Cardiac muscle cell (in vitro differentiated cells and primary cell): ENCODE measurements around the gene SEMA3B. TPM values are rescaled to one million over a fixed set of nuclear protein-coding genes. Genes with fewer than 3 reads are reported as not detected.

Source experiments
- DNase-seq, 2 donors: peaks; one replicate each; pipeline versions ENCODE4 v3.0.0 to v3.0.0-alpha.2; 2010 to 2017; ENCODE audit warnings: low read depth in 1 of 2, low spot score in 1 of 2
- H3K27ac ChIP-seq: fragments of 200-600 bp; sonication (generic); 2 replicates; pipeline ENCODE4 v1.5.1; 2016
- H3K27me3 ChIP-seq: fragments of 200-600 bp; sonication (generic); 2 replicates; pipeline ENCODE4 v1.6.0; 2016; ENCODE audit warnings: control low read depth
- H3K36me3 ChIP-seq: fragments of 200-600 bp; sonication (generic); 2 replicates; pipeline ENCODE4 v1.5.1; 2016; ENCODE audit warnings: control low read depth
- H3K4me1 ChIP-seq: fragments of 200-600 bp; sonication (generic); 2 replicates; pipeline ENCODE4 v1.8.1; 2017; ENCODE audit warnings: low read depth, mild to moderate bottlenecking, mixed run types
- H3K4me3 ChIP-seq: fragments of 200-600 bp; sonication (generic); 2 replicates; pipeline ENCODE4 v1.5.1; 2016; ENCODE audit warnings: mild to moderate bottlenecking
- H3K9me3 ChIP-seq: fragments of 200-600 bp; sonication (generic); 2 replicates; pipeline ENCODE4 v1.5.1; 2017; ENCODE audit warnings: low read depth, mild to moderate bottlenecking, control low read depth
- polyA plus RNA-seq: library from polyadenylated mRNA; unstranded; fragments of >200 nt; fragmentation: Nextera tagmentation; extraction: Ambion mirVana; gene quantifications from 2 replicates; pipeline ENCODE4 v1.2.1, GENCODE V29; 2016
- total RNA-seq: library from RNA; depleted of rRNA; stranded (reverse); fragments of >200 nt; gene quantifications from 2 replicates; pipeline ENCODE4 v1.2.3, GENCODE V29; 2016
- TF ChIP-seq, protein P1 (sequence below): IDR thresholded peaks from 2 replicates; pipeline ENCODE4 v1.5.1; 2012; ENCODE audit warnings: low read depth, mild to moderate bottlenecking, low read length

The SEMA3B gene
- total and polyA plus RNA-seq, 2 experiments from 2014 or later = 23.1 to 25.9 TPM

DNA sequence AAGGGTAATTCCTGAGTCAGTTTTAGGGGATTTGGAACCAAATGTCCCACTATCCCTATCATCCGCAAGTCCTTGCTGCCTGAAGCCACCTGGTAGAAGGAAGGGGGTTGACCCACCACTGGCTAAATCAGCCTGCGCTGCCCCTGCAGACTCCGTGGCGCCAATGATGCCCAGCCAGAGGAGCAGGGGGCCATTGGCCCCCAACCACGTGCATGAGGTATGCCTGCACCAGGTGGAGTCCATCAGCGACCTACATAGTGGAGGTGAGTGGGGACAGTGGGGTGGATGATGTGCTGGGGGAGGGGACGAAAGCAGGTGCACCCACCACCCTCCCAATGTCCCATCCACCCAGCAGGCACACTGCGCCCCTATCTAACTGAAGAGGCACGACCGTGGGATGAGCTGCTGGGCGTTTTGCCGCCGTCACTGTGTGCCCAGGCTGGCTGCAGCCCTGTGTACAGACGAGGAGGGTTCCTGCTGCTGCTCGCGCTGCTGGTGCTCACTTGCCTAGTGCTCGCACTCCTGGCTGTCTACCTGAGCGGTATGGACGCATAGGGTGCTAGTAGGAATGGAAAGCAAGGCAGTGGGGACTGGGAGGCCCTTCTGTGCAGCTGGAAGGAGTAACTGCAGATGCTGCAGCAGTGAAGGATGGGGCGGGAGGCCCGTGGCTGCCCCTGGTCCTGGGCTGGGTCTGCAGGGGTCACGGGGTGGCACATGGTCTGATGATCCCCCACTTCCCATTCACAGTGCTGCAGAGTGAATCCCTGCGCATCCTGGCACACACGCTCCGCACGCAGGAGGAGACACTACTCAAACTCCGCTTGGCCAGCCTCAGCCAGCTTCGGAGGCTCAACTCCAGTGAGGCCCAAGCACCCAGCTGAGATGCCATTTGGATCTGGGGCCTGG is 17.6 kb downstream of the SEMA3B start:
- peaks cover 3% of the 10 kb centered on the region for H3K4me1 ChIP-seq
- no peaks in the 10 kb centered on the region for H3K36me3 ChIP-seq
- TF ChIP-seq, protein P1, sequence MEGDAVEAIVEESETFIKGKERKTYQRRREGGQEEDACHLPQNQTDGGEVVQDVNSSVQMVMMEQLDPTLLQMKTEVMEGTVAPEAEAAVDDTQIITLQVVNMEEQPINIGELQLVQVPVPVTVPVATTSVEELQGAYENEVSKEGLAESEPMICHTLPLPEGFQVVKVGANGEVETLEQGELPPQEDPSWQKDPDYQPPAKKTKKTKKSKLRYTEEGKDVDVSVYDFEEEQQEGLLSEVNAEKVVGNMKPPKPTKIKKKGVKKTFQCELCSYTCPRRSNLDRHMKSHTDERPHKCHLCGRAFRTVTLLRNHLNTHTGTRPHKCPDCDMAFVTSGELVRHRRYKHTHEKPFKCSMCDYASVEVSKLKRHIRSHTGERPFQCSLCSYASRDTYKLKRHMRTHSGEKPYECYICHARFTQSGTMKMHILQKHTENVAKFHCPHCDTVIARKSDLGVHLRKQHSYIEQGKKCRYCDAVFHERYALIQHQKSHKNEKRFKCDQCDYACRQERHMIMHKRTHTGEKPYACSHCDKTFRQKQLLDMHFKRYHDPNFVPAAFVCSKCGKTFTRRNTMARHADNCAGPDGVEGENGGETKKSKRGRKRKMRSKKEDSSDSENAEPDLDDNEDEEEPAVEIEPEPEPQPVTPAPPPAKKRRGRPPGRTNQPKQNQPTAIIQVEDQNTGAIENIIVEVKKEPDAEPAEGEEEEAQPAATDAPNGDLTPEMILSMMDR = no peak
- H3K4me3 ChIP-seq = no peak overlapping the region
- H3K27me3 ChIP-seq = no peaks in the 10 kb centered on the region
- H3K9me3 ChIP-seq = no peaks in the 10 kb centered on the region
- DNase-seq = no peak
- H3K27ac ChIP-seq = peak overlapping the region; percentile 85

DNA sequence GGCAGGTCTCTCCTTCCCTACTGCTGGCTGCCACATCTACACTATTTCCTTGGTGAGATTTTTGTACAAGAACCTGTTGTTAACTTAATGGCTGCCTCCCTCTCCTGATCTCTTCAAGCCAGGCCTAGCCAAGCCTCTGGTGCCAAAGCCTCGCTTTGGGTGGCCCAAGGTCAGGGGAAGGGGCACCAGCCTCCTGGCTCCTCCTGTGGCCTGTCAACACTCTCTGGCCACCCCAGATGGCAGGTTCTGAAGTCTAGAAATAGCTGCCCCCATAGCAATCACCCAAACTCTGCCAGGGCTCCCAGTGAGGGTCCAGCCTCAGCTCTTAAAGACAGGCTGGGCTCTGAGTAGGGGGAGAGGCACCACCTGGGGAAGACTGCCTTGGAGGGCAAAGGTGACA is 18.3 kb downstream of the SEMA3B start:
- no peaks in the 10 kb centered on the region for H3K9me3 ChIP-seq
- TF ChIP-seq, protein P1 = no peak
- H3K27ac ChIP-seq = peak overlapping the region; percentile 85
- no peak overlapping the region for H3K4me3 ChIP-seq
- peaks cover 4% of the 10 kb centered on the region for H3K4me1 ChIP-seq
- H3K27me3 ChIP-seq = no peaks in the 10 kb centered on the region
- H3K36me3 ChIP-seq = no peaks in the 10 kb centered on the region
- DNase-seq = peak in 1 of 2 donors; percentile 55

DNA sequence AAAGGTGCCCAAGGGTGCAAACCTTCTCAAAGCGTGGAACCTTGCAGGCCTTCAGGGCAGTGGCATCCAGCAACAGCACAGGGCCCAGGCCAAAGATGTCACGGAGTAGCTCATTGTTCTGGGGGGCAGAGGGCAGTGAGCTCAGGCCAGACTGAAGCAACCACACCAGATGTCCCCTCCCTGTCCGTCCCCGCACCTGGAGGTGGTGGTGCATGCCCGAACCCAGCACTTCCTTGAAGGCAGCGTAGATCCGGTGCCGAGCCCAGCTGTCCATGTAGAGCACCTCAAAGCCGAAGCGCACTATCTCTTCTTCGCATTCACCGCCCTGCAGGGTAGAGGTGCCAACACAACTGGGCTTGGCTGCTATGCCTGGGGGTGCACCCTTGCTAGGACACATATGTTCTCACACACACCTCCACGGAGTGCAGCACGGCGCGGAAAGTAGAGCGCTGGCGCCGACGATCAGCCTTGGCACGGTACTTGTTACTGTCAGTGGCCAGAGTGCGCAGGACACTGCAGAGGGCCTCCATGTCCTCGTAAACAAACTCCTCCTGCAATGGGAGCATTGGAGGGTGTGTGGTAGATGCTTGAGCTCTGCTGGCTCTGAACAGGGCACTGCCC is 19.6 kb downstream of the SEMA3B start:
- DNase-seq = no peak

DNA sequence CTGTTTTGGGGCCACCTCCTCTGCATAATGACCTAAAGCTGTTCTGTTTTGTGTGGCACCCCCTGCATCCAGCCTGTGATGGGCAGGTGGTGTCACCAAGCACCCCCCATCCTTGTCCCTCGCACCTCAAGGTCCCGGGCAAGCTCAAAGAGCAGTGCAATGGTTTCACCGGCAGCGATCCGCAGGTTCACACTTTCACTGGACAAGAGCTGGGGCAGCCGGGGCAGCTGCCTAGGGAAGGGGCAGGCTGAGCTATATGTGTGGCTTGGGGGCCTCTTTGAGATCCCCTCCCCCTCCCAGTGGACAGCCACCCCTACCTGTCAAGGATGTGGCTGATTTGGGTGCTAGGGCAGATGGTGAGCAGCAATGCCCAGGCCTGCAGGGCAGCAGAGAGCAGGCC is 20.2 kb downstream of the SEMA3B start:
- TF ChIP-seq, protein P1 = no peak
- Histone ChIP-seq H3K4me1 (peaks cover 4% of the 10 kb centered on the region), H3K27ac (no peak overlapping the region), H3K4me3 (no peak overlapping the region), H3K27me3 (no peaks in the 10 kb centered on the region), H3K36me3 (no peaks in the 10 kb centered on the region), H3K9me3 (no peaks in the 10 kb centered on the region)
- DNase-seq = no peak

More for the DNA sequence above, 19.6 kb downstream of the SEMA3B start:
- H3K27me3 ChIP-seq = no peaks in the 10 kb centered on the region
- peaks cover 4% of the 10 kb centered on the region for H3K4me1 ChIP-seq
- peak overlapping the region; percentile 85 for H3K27ac ChIP-seq
- TF ChIP-seq, protein P1 = no peak
- H3K4me3 ChIP-seq = no peak overlapping the region
- H3K9me3 ChIP-seq = no peaks in the 10 kb centered on the region
- no peaks in the 10 kb centered on the region for H3K36me3 ChIP-seq

DNA sequence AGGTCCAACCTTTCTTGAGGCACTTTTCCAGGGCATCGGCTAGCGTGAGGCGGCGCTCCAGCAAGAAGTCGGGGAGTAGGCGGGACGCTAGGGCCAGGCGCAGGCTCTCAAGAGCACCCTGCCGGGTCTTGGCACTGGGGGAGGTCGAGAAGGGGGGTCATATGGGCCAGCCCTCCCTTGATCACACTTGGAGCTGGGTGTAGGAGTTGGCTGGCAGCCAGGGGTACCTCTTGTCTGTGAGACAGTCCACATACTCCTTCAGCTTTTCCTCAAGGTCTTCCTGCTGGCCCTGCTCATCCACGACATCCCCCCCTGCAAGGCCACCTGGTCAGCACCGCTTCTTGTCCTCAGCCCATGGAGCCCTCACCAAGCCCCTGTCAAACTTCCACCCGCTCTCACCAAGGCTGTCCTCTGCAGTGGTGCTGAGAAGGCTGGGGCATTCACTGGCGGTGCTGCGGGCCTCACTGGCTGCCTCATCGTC is 21.3 kb downstream of the SEMA3B start:
- TF ChIP-seq, protein P1 = no peak
- no peaks in the 10 kb centered on the region for H3K27me3 ChIP-seq
- H3K4me1 ChIP-seq = peaks cover 4% of the 10 kb centered on the region
- H3K9me3 ChIP-seq = no peaks in the 10 kb centered on the region
- H3K4me3 ChIP-seq = no peak overlapping the region
- no peak overlapping the region for H3K27ac ChIP-seq
- no peak for DNase-seq
- H3K36me3 ChIP-seq = no peaks in the 10 kb centered on the region
